ENCODE data around the gene CREB3L4.

CREB3L4 gene

DNA sequence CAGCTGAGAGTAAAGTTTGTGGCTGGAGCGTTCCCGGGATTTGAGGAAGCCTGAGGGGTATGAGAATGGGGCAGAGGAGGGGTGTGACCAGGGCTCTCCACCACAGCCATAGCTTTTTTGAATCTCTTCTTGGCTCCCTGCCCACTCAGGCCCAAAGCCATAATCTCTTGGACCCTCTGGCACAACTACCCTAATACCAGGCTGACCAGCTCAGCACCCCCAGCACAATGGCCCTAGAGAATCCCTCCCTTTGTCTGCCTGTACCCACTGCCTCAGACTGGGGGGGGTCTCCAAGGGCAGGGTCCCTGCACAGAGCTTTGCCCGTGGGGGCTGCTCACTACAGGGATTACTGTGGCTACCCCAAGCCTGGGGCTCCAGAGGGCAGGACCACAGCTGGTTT is 28.7 kb upstream of the CREB3L4 start:
- no peak for DNase-seq

DNA sequence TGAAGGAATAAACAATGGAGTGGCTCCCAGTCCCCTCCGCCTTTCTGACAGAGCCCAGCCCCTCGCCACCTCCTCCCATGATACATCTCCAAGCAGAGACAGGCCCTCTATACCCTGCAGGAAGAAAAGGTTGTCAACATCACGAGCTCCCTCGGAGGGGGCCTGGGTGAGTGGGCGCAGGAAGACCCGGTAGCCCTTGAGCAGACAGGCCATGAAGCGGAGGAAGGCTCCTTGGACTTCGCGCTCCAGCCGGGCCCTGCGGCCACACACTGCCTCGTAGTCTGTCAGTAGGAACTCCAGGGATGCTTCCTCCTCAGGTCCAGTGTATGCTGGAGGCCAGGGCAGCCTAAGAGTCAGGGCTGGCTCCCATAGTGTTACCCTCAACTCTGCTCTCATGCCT is 28.2 kb upstream of the CREB3L4 start:
- DNase-seq = no peak

DNA sequence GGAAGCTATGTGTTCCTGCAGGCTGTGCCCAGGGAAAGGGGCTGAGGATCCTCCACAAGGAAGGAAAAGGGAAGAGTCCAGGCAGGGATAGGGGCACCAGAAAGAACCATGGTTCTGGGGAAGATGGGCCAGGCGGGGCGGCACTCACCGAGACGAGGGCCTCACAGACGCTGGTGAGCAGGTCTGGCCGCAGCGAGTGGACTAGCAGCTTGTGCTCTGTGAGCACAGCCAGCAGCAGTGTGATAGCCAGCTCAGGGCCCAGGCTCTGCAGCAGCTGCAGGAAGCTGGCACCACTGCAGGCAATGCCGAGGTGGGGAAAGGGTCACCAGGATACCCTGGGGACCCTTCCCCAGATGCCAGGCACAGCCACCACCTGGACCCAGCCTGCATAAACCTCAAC is 26.9 kb upstream of the CREB3L4 start:
- no peak for DNase-seq

DNA sequence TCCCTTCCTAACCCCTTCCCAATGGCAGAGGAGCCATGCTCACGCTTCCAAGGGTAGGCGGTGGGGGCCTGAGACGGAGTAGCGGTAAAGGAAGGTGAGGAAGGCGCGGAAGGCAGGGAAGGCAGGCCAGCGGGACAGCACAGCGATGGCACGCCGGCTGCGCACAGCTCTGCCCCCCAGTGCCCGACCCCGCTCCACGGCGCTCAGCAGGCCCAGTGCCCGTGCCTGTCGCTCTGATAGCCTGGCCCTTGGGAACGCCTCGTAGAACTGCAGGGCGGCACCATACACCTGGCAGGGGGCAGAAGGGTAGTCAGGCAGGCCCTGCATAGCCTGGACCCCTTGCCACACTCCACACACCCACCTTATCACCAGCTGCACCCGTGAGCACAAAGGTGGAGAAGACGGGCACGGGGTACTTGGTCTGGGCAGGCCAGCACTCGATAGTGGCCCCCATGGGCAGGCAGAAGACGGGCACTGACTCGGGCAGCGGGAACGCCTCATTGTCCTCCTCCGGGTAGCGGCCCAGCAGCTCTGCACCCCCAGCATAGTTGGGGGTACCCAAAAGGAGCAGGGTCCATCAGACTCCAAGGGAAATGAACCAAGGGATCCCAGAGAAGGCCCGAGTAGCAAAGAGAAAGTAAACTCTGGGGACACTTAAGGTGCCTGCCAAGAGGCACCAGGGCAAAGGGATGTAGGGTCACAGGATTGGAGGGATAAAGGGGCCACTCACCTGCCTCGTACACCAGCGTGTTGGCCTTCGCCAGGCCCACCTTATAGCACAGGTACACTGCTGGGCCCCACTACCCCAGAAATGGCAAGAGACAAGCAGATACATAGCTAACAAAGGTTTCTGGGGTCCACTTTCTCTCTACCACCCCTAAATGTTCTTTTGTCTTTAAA is 25.6 kb upstream of the CREB3L4 start:
- no peak for DNase-seq

DNA sequence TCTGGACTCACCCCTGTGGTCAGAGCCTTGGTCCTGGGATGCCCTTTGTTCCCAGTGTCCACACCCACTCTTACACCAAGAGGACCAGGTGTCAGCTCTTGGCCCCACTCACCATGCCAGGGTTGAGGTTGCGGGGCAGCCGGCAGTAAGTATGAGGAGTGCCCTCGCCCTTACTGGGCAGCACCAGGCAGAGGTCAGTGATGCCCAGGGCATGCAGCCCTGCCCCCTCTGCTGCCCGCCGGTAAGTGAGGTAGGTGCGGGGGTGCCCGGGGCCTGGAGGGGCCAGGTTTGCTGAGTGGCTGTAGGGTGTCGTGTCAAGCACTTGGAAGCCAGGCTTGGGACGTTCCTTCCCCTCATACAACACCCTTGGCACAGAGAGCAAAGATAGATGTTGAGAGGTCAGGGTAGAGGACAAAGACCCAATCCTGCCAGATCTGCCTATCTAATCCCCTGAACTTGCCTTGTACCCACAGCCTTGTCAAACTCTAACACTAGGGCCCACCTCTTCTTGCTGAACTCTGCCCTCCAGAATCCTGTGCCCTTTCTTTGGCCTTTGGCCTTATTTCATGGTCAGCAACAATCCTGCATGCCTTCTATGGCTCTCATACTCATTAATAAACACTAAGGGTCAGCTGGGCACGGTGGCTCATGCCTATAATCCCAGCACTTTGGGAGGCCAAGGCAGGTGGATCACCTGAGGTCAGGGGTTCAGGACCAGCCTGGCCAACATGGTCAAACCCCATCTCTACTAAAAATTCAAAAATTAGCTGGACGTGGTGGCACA is 24.7 kb upstream of the CREB3L4 start:
- no peak for DNase-seq

DNA sequence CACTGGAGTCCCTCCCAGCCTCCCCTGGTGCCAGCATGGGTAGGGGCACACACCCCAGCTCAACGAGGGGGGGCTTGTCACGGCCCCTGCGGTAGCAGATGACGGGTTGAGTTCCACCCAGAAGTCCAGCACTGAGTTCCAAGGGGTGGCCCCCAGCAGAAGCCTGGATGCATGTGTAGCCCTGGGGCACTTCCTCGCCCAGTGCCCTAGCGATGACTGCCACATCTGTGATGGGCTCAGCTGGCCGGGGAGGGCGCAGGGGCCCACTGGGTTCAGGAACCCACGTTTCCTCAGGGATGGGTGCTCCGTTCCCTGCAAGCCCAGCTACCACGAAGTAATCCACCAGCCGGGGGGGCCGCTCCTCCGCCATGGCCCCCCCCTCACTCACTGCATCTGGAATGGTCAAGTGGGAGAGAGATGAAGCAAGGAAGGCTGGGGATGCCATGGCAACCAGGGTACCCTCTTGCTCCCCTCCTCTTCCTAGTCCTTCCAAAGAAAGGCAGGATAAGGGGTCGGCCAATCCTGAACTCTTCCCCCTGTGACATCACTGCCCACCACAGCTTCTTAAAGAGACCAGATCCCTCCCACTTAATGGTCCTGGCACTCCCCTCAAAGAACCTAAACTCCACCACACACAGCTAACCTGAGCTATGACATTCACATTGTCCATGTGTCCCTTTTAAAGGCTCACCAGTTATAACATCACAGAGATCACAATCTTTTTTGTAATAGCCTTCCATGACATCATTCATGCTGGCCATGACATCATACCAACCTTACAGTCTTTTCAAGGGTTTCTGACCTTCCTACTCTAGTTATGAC is 23.5 kb upstream of the CREB3L4 start:
- no peak for DNase-seq

DNA sequence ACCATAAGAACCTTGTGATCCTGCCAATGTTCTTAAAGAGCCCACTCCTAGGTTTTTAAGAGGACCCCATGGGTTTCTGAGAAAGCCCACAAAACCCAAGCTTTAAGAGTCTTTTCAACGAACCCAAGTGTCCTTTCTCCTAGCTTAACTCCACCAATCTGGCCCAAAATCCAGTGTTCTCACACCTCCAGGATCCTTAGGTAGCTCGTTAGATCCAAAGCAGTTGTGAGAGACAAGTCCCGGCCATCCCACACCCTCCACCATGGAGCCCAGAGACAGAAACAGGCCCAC is 22.9 kb upstream of the CREB3L4 start:
- no peak for DNase-seq

DNA sequence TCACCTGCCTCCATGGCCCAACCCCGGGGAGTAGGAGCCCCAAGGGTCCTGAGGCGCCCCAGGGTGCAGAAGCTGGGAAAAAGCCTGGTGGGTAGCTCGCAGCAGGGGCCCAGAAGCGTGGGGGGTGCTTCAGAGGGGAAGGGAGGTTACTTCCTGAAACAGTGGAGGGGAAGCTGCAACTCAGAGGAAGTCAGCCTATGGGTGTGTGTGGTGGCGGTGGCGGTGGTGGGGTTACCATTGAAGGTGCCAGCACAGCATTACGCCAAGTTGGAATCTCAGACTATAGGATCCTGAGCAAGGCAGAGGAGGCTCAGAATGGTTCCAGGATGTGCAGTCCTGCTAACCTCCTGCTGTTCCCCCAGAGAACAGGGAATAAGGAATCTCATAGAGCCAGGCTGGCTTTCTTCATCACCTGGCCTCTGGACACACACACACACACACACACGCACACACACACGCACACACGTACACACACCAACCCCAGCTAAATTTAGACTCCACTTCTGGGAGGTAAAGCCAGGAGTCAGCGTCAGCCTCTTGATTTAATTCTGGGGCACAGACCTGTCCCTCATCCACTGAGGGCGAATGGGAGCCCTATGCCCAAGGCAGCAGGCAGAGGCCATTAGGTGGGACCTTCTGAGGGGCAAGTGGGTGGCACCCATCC is 22.4 kb upstream of the CREB3L4 start:
- DNase-seq = peak; percentile 76

DNA sequence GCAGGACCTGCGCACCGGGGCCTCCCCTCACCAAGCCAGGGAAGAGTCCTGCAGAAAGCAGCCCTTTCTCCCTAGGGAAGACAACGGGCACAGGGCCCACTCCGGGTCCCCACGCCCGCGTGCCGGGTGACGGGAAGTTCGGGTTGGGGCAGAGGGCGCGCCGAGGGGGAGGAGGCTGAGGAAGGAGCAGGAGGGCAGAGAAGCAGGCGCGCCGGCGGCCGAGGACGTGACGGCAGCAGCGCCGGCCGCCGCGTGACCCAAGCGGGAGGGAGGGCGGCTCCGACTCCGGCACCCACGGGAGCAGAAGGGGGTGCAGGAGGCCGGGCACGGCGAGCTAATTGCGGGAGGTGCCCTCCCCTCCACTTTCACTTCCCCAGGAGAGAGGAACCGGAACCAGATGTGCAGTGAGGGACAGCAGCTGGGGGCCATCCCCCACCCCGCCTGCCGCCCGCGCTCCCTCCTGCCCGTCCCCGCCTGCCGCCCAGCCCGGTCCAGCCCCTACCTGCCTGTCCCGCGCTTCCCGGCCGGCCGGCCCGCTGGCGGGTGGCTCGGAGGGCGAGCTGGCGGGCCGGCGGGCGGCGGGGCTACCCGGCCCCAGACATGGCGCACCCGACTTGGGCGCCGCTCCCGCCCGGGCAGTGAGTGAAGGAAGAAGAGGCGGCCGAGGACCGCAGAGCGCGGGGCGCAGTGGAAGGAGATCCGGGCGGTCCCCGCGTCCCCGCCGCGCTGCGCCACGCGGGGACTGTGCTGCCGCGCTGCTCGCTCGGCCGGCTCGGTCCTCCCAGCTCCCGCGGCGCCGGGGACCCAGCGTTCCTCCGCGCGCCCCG is 21.7 kb upstream of the CREB3L4 start:
- peak; percentile 82 for DNase-seq

DNA sequence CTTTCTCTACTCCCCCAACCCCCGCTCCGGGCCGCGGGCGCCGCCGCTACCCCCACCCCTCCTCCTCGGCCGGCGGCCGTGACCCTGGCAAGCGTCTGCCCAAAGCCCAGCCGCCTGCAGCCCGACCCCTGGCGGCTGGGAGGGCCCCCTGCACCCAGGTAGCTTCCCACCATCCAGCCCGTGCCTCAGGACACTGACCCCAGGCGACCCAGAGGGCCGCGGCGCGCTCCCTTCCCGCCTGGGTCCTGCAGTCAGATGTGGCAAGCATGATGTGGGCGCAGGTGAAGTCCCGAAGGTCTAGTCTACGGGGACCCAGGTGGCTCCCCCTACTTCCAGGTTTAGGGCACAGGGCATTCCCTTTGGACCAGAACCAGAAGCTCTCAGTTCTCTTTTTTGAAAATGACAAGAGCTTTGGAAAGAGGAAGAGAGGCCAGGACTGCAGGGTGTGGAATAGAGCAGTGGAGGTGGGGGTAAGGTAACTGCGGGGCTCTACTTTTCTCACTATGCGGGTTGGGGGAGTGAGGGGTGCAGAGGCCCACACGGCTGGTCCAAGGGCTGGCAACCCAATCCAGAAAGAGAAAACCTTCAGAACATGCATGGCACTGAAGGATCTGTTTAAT is 21.0 kb upstream of the CREB3L4 start, which contains the start of gene DENND4B:
TSS of gene DENND4B (minus strand) at position 97 of the 620 bp plus-strand sequence. CDS start 2,344 bp downstream, outside the sequence.
- DNase-seq = peak; percentile 78

DNA sequence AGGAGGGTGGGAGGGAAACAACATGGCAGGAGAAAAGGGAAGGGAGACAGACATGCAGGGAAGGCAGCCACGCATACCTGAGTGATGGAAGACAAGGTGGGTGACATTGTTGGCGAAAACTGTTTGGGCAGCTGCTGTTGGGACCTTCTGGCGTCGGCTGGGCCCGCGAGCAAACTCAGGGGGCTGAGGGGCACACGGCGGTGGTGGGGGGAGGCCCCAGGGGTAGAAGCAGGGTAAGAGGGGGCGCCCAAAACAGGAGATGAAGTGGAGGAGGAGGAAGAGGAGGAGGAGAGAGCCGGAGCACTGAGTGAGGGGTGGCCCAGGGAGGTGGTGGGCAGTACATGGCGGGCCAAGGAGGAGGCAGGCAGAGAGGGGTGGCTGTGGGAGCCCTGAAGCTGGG is 16.5 kb upstream of the CREB3L4 start:
- DNase-seq = no peak

DNA sequence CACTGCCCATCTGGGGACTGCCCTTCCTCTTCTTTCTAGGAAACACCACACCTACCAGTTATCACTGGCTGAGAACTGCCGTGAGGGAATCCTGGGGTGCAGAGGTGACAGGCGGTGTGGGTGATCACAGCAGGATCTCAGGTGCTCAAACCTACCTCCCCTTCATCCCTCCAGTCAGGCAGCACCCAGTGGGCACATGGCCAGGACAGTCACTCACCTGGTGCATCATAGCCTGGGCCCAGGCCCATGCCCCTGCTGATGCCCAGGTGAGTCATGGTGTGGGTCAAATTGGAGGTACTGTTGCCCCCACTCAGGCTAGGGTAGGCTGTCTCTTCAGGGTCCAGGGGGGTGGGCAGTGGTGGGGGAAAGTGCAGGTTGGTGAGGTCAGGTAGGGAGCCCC is 15.9 kb upstream of the CREB3L4 start:
- DNase-seq = no peak

DNA sequence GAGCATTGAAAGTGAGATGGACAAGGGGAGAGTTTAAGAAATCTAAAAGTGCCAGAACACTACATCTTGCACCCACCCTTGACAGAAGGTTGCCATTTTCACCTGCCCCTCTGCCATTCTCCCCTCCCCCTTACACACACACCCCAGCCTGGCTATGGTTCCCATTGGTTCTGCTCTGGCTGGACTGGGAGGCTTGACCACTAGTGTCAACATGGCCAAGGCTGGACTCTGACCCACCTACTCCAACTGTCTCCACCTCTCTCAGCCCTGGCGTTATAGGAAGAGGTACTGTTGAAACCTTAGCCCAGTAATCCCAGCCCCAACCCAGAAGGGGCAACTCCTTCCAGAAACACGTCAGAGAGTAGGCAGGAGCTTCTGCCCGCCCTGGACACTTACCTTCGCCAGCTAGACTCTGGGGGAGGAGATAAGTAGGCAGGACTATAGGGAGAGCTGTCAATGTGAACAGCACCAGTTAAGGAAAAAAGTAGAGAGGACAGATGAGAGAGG is 13.8 kb upstream of the CREB3L4 start:
- no peak for DNase-seq

DNA sequence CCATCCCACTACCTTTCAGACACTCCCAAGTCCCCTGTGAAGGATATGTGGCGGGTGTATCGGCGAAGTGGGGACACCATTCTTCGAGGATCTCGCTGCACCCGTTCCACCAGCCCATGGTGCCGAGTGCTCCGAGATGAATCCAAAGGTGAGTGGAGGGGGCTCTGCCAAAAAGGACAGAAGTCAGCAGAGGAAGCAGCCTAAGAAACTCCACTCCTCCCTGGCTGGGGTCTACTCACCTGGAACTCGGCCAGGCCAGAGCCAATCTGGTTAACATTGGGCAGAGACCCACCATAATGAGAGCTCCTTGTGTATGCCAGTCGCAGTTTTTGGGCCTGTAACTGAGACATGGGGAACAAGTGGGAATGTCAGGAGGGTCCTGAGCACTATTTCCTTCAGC is 12.9 kb upstream of the CREB3L4 start:
- no peak for DNase-seq

DNA sequence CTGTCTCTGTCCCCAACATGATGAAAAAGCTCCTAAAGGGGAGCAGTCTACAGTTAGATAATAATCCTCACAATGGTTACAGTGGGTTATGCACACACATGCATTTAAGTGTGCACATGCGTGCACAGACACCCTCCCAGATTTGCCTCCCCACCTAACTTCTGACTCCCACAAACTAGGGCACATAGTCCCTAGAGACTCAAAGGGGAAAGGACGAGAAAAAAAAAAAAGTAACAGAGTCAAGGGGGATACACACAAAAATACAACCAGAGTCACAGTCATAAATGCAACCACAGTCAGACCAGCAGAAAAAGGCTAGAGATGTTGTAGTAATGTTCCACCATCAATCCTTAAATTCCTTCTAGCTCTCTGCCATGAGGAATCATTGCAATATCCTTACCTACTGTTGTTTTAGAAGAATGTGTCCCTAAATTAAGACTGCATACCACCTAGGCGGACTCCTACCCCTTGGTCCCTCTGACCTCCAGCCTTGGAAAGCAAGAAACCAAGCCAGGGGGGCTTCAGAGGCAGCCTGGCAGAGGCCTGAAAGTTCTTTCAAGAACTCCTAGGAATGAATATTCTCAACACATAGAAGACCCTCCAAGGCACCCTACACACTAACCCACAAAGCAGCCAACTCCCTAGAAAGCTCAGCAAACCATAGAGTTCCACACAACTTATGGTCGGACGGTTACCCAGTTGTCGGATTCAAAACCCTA is 10.5 kb upstream of the CREB3L4 start:
- DNase-seq = no peak

DNA sequence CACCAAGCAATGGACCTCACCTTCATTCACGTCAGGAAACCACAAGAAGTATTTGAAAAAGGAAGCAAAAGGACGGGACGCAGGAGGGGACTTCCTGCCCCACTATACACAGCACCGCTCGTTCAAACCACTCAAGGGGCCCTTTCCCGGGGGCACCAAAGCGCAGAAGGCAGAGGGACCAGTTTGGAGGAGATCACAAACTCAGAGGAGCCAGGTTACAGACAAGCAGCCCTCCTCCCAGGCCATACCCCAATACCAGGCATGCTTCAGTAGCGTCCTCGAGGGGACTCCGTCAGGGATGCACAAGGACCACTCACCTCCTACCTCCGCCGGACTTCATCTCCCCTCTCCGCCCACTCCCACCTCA is 10.0 kb upstream of the CREB3L4 start:
- DNase-seq = no peak

DNA sequence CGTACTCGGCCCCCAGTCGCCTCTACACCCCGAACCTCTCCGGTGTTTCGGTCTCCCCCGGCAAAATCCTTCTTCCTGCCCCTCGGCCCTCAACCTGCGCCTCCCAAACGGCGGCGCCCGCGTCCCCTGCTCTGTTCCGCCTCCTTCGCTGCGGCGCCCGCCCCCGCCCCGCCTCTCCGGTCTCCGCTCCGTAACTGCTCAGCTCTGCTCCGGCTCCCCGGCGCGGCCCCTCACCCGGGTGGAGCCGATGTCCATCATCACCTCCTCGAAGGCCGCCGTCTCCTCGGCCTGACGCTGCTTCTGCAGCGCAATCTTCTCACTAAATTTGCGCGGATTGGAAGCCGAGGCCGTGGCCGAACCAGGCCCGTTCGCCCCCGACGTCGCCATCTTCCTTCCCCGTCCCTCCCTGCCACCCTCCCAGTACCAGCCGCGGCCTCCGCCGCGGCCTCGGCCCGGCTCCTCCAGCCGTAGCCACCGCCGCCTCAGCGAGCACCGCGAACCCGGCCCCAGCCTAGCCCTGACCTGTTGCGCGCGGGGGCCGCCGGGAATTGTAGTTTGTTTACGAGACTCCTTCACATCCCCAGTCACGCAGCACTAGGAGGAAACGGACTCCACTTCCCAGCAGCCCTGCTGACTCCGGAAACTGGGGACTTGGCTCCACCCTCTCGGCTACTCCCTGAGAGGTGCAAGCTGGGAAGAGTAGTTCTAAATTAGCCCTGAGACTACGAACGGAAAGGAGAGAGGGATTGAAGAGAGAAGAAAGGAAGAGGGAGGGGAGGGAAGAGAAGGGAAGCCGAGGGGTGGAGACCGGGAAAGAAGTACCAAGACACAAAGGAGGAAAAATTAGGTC is 9.4 kb upstream of the CREB3L4 start, which contains the start of gene CRTC2:
TSS of gene CRTC2 (minus strand) at position 502 of the 850 bp plus-strand sequence. CDS start at position 387, 115 bp downstream.
- DNase-seq = peak; percentile 93

DNA sequence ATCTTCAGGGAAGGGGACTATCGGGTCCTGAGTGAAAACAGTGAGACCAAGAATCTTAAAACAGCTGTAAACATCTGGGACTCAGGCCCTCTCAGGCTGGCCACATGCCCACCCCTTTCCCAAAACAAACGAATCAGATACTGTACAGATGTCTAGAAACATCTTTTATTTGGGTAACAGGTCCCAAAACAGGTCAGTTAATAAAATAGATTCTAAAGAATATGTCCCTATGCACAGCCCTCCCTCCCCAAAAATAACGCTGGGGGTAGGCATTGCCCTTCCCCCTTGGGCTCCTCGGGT is 8.8 kb upstream of the CREB3L4 start:
- DNase-seq = no peak

DNA sequence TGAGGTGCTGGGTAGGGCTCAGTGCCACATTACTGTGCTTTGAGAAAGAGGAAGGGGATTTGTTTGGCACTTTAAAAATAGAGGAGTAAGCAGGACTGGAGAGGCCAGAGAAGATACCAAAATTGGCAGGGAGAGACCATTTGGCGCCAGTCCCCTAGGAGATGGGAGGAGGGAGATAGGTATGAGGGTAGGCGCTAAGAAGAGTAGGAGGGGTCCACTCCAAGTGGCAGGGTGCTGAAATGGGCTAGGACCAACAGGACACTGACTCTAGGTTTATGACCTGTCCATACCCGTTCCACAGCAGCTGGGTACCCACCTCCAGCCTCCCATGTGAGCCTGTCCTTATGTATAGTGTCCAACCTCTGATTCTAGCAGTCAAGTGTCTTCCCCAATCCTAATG is 8.2 kb upstream of the CREB3L4 start:
- no peak for DNase-seq

DNA sequence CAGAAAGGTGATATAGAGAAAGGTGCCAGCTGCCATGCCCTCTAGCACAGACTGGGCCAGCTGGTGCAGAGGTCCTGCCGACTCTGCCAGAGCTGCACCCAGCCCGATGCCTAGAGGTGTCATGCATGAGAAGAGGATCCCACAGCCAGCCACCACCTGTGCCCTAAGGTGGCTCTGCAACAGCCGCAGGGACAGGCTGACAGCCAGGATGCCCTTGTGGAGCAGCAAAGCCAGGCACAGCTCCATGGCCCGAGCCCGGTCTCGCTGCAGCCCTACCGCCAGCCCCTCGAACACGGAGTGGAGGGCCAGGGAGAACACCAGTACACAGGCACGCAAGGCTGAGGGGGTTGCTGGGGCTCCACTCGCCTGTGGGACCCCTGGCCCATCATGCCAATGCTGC is 7.5 kb upstream of the CREB3L4 start:
- DNase-seq = no peak
